Stimulated activated CD4-positive, alpha-beta T cell treated with anti-CD3 and anti-CD28 coated beads, Interleukin-1b, Interleukin-23, amount 100 ng/mL, for 24 hours (primary cell): ENCODE results near the gene NRXN3.
"Not testable (repeated sequence)": the region's sequence is repeated elsewhere in the genome, so short reads cannot be mapped to it uniquely, and the experiment has no call there.

Experiments used
- DNase-seq, 4 experiments: peaks; one replicate each; pipeline ENCODE4 v3.0.0-alpha.2; 2020; ENCODE audit warnings: low read depth in 4 of 4, low spot score in 1 of 4

NRXN3 gene

GRCh38 chr14:78403278-78403815, 233.2 kb downstream of the NRXN3 start:
- DNase-seq: no peak

DNA sequence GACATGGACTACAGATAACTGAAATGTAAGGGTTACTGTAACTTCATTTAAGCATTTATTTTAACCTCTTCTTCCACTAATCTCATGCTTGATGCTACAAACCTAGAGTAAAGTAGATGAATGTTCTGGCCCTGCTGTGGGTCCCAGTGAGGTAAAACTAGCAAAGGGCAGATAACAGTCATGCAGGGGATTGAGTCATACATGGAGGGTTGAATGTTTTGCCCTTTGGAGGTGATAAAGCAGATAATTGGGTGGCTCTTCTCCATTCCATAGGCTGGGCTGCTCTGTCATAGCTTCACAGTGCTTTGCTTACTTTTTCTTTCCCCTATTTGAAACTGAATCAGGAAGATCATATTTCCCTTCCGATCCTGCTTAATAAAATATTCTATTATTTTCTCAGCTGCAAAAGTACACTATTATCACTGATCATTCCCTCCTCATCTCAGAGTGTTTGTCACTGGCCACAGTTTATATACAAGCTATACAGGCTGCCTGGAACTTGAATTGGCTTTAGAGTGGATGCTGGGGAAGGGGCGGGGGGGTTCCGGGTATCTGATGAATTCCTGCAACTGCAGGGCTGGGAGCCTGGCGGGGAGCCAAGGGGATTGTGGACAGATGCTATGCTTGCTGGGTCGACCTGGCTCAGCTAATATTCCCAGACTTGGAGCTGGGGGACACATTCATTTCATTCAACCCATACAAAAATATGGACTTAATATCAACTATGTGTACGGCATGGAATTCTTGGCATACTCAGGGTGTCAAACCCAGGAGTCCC, 235.1 kb downstream of the NRXN3 start:
- DNase-seq: no peak

- no peak for DNase-seq
These were observed 242.3 kb downstream of the NRXN3 start for GRCh38 chr14:78412475-78412874.

DNA sequence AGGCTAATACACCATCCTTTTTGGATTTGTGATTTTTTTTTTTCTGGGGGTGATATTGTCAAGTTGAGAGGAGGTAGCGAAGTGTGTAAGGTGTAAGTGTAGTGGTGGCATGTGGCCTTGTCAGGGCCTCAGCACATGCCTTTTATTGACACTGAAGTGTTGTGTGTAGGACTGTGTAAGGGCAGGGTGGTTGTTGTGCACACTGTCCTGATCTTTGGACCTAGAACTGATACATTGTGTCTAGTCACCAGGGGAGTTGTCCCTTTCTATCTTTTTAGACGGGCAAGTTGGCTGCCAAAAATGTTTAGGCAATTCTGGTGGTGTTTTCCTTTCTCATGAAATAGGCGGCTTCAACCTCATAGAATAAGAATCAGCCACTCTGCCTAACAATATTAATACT, 244.0 kb downstream of the NRXN3 start:
- DNase-seq: no peak

- DNase-seq: no peak
These were observed 247.4 kb downstream of the NRXN3 start for GRCh38 chr14:78417532-78417931.

GRCh38 chr14:78424311-78424710, 254.1 kb downstream of the NRXN3 start:
- no peak for DNase-seq

- DNase-seq: no peak
These were observed 255.2 kb downstream of the NRXN3 start for GRCh38 chr14:78425330-78425729.

DNA sequence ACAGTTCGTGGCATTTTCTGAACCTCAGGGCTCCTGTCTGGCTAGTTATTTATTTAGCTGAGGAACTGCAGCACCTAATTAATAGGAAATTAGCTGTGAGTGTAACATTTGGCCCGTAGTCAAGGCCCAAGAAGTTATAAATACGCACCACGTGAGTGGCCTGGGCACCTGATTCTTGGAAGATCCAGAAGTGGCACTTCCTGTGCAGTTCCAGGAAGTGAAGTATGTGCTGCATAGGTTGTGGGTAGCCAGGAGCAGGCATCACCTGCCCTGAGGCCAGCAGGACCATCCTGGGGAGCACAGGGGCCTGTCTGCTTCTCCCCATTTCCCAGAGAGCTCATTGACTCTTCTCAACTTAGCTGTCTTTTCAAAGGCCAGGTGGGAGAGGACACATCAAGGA, 255.6 kb downstream of the NRXN3 start:
- DNase-seq: no peak

DNA sequence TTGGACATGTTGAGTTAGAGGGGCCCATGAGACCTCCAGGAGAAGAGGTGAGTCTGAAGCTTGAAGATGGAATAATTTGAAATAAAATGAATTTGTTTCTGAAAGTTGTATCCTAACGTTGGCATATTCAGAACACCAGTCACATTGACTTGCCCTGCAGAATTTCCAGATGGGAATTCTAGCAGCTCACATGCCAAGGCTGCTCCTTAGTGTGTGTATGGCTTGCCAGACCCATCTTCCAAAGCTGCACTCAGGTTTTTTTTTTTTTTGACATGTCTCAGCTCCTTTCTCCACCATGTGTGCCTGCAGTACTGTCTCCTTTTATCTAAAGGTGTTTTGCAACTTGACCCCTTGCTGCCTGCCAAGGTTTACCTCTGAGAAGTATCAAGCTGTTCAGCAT, 261.9 kb downstream of the NRXN3 start:
- no peak for DNase-seq

DNA sequence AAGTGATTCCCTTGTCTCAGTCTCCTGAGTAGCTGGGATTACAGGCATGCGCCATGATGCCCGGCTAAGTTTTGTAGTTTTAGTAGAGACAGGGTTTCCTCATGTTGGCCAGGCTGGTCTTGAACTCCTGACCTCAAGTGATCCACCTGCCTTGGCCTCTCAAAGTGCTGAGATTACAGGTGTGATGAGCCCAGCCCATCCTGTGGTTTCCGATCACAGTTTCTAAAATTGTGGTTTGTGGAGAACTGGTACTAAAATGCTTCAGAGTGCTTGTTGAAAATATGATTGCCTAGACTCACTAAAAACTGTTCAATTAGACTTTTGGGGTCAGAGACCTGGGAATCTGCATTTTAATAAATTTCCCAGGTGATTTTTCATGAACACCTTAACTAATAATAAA, 267.3 kb downstream of the NRXN3 start:
- DNase-seq: not testable (repeated sequence)

- DNase-seq: no peak
These were observed 270.3 kb downstream of the NRXN3 start for GRCh38 chr14:78440356-78440894.

DNA sequence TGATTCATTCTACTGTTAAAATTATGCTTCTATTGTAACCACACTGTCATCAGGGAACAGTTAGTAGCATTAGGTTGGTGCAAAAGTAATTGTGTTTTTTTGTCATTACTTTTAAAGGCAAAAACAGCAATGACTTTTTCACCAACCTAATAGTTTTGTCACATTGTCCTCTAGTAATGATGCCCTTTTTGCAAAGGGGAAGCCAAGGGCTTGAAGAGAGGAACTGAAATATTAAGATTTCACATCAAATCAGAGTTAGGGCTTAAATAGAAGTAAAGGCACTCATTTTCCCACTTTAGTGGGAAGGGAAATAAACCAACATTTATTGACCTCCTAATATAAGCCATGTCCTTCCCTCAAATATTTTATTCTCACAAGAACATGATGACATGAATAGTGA, 273.7 kb downstream of the NRXN3 start:
- DNase-seq: no peak

DNA sequence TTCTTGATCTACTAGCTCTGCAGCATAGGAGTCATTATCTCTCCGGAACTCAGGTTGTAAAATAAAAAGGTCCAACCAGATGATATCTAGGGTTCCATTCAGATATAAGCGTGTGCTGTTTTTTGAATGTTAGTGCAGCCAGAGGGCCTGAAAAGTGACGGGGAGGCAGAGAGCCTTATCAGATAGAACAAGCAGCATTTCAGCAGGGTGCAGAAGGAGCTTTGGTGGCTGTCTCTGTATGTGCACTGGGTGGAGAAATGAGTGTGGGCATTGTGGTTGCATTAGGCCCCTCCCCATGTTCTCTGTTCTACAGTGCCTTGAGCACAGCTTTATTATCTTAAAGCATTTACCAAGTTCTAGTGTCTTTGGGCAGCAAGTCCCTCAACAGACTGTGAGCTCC, 275.1 kb downstream of the NRXN3 start:
- no peak for DNase-seq

DNA sequence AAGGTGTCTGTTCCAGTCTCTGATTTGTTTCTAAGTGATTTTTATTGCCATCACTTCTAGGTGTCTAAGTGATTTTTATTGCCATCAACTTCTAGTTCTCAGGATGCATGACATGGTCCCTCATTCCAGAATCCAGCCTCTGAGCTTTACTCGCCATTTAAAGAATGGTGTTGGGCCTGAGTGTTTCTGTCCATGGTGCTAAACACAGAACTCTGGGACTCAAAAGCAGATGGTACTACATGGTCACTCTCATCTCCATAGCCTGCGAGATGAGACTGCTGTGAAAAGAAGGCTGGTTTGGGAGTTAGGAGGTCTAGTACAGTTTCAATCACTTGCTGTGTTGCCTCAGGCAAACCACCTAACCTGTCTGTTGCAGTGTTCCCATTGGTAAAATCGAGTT, 276.6 kb downstream of the NRXN3 start:
- DNase-seq: no peak

DNA sequence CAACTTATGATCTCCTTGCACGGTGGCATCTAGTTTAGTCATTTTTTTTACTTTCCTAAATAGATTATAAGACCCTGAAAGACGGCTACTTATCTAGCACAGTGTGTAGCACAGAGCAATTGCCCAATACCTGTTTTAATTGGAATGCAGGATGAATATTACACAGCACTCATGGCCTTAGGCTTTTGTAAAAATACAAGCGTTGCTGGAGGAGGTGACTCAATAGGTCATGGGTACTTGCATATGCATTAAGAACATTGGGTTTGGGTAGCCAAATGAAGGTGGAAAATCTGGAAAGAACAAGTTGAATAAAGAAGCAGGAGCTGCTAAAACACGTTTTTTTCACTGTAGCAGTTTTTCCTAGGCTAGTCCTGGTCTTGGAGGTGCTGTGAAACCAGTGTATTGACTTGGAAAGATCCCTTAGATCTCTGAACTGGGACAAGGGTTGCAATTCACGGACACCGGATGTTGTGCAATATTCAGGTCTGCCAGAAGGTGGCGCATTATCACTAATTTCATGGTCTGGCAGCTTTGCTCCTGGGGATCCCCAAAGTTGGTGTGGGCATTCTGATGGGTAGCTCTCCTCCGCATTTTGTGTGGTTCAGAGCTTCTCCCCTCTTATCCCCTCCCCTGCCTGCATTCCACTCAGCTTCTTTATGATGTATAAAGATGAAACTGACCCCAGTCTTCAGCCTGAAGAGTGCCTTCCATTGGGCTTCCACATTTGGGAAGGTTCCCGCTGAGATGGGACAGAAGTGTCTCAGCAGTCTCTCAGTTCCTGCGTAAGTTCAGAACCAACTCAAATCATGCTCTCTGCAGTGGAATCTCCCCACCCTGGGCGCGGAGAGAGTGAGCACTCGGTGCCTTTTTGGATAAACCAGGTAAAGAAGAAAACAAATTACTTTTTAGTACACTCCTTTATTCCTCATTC, 278.3 kb downstream of the NRXN3 start:
- DNase-seq: peak in 2 of 4 experiments; percentile 2 to 4

- DNase-seq: no peak
These were observed 280.6 kb downstream of the NRXN3 start for GRCh38 chr14:78450669-78451318.

DNA sequence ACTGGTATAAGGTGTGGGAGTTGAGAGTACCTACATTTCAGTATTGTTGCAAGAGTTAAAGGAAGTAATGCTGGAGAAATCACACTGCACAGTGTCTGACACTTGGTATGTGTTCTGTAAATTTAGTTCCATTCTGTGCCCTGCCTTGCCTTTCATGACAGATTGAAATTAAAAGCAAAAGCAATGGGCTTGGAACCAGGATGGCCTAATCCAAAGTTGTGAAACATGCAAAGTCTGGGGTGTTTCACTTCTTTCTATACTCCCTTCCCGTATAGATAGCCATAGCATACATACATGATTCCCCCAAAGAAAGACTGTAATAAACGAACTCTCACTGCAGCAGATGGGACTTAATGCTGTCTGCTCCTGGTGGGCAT, 281.1 kb downstream of the NRXN3 start:
- no peak for DNase-seq

DNA sequence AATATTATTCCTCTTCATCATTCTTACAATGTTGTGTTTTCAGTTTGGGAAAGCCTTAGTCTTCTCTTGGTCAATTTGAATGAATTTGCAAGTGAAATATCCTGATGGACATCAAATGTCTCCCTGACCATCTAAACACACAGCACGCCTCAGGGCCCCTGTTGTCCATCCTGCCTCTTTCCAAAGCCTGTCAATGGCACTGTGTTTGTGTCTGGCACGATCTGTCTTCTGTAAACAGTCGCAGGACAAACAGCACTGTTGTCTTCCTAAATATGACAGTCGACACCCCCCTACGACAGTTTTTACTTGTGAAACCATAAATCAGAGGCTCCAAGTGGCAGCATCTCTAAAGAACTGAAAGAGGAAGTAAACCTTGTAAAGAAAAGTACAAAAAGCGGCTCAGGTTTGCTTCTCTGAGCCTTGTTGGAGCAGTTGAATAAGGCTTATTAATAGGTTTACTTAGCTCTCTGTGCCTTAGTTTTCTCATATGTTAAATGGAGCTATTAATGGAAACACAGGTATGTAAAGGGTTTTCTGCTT, 285.8 kb downstream of the NRXN3 start:
- DNase-seq: no peak

- DNase-seq: no peak
These were observed 299.8 kb downstream of the NRXN3 start for GRCh38 chr14:78469947-78470346.

GRCh38 chr14:78479127-78479780, 309.1 kb downstream of the NRXN3 start:
- DNase-seq: no peak
